GM12878 (cell line): ENCODE measurements around the gene LRRC75B.

Experiments
- ASH2L ChIP-seq: fragments of 300-600, 200-600 bp; sonication (generic); IDR thresholded peaks from 2 replicates; pipeline ENCODE4 v1.6.1; 2017; ENCODE audit warnings: low read depth, mild to moderate bottlenecking, borderline replicate concordance
- CEBPB ChIP-seq, 2 experiments: fragments of 150-350 bp in 1 of 2; IDR thresholded peaks; 2 replicates each; pipeline ENCODE4 v1.6.1; 2012 to 2014; ENCODE audit warnings: low read depth in 2 of 2, low read length in 2 of 2, borderline replicate concordance in 1 of 2, inconsistent platforms in 1 of 2
- TARDBP ChIP-seq: IDR thresholded peaks from 2 replicates; pipeline ENCODE4 v1.6.1; 2016; ENCODE audit warnings: borderline replicate concordance
- ZSCAN29 ChIP-seq: fragments of 450-650 bp; IDR thresholded peaks from 2 replicates; pipeline ENCODE4 v1.6.1; 2017; ENCODE audit warnings: mild to moderate bottlenecking, moderate library complexity
- TF ChIP-seq, protein P1 (sequence below), 3 experiments: IDR thresholded peaks in 2 of 3; conservative IDR thresholded peaks in 1 of 3; 2 replicates each; pipeline ENCODE4 v1.5.1; 2011; ENCODE audit warnings: low read depth in 3 of 3, low read length in 3 of 3, mild to moderate bottlenecking in 3 of 3, control low read depth in 2 of 3, moderate library complexity in 2 of 3, inconsistent platforms in 1 of 3, mixed read lengths in 1 of 3; ENCODE audit not compliant: control insufficient read depth in 2 of 3, insufficient read depth in 1 of 3; ENCODE audit errors: extremely low read depth in 1 of 3

DNA sequence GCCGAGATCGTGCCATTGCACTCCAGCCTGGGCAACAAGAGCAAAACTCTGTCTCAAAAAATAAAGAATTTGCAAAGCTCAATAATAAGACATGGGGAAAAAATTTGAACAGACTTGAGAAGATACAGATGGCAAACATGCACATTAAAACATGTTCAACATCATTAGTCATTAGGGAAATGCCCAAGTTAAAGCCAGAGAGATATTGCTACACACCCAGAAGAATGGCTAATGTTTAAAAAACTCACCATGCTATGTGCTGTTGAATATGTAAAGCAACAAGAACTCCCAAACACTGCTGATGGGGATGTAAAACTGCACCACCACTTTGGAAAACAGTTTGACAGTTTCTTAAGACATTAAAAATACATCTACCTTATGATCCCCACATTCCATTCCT is 12.6 kb downstream of the LRRC75B start:
- TF ChIP-seq ASH2L (no peak), TARDBP (no peak), CEBPB (IDR thresholded peaks at IDR 0.05; ENCODE audit: borderline replicate concordance in 1 of 2, low read depth in 2 of 2, low read length in 2 of 2) (no peak), ZSCAN29 (no peak)
- TF ChIP-seq, protein P1, sequence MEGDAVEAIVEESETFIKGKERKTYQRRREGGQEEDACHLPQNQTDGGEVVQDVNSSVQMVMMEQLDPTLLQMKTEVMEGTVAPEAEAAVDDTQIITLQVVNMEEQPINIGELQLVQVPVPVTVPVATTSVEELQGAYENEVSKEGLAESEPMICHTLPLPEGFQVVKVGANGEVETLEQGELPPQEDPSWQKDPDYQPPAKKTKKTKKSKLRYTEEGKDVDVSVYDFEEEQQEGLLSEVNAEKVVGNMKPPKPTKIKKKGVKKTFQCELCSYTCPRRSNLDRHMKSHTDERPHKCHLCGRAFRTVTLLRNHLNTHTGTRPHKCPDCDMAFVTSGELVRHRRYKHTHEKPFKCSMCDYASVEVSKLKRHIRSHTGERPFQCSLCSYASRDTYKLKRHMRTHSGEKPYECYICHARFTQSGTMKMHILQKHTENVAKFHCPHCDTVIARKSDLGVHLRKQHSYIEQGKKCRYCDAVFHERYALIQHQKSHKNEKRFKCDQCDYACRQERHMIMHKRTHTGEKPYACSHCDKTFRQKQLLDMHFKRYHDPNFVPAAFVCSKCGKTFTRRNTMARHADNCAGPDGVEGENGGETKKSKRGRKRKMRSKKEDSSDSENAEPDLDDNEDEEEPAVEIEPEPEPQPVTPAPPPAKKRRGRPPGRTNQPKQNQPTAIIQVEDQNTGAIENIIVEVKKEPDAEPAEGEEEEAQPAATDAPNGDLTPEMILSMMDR (IDR thresholded peaks at IDR 0.05 in 2 of 3, conservative IDR thresholded peaks at IDR 0.05 in 1 of 3; ENCODE audit: control insufficient read depth in 2 of 3, extremely low read depth in 1 of 3, insufficient read depth in 1 of 3, low read depth in 3 of 3, low read length in 3 of 3), result no peak
